Duodenal mucosa (tissue), 2 donors: ENCODE data around the gene ZEB1.

ENCODE experiments used
- H3K27ac ChIP-seq: one replicate; pipeline ENCODE4 v1.7.0; 2013; ENCODE audit warnings: low read depth, low read length
- H3K27me3 ChIP-seq, 2 donors: one replicate each; pipeline ENCODE4 v1.7.0; 2013; ENCODE audit warnings: low read length in 2 of 2, control low read depth in 1 of 2; ENCODE audit not compliant: insufficient read depth in 2 of 2, control insufficient read depth in 1 of 2
- H3K36me3 ChIP-seq, 2 donors: one replicate each; pipeline ENCODE4 v1.7.0; 2013; ENCODE audit warnings: low read length in 2 of 2, control low read depth in 1 of 2; ENCODE audit not compliant: insufficient read depth in 2 of 2, control insufficient read depth in 1 of 2
- H3K4me1 ChIP-seq, 2 donors: one replicate each; pipeline ENCODE4 v1.7.0; 2013; ENCODE audit warnings: low read length in 2 of 2, control low read depth in 1 of 2; ENCODE audit not compliant: insufficient read depth in 2 of 2, control insufficient read depth in 1 of 2
- H3K4me3 ChIP-seq, 2 donors: one replicate each; pipeline ENCODE4 v1.7.0; 2013; ENCODE audit warnings: low read length in 2 of 2, low read depth in 1 of 2
- H3K9ac ChIP-seq, 2 donors: one replicate each; pipeline ENCODE4 v1.7.0; 2013; ENCODE audit warnings: low read length in 2 of 2, low read depth in 1 of 2
- H3K9me3 ChIP-seq, 2 donors: one replicate each; pipeline ENCODE4 v1.7.0; 2013; ENCODE audit warnings: low read length in 2 of 2, control low read depth in 1 of 2; ENCODE audit not compliant: control insufficient read depth in 1 of 2

The ZEB1 gene

GRCh38 chr10:31509989-31510388 is 191.0 kb downstream of the ZEB1 start:
- no peaks in the 10 kb centered on the region for H3K4me1 ChIP-seq
- no peaks in the 10 kb centered on the region for H3K27me3 ChIP-seq
- H3K27ac ChIP-seq, result no peak overlapping the region
- peaks cover 3 to 12% of the 10 kb centered on the region in 2 donors for H3K9me3 ChIP-seq
- H3K9ac ChIP-seq, result no peak overlapping the region
- no peak overlapping the region for H3K4me3 ChIP-seq
- peaks cover 0 to 6% of the 10 kb centered on the region in 2 donors for H3K36me3 ChIP-seq

- Histone ChIP-seq H3K27ac (no peak overlapping the region), H3K27me3 (no peaks in the 10 kb centered on the region), H3K9ac (no peak overlapping the region), H3K4me1 (no peaks in the 10 kb centered on the region), H3K9me3 (no peaks in the 10 kb centered on the region), H3K4me3 (no peak overlapping the region), H3K36me3 (peaks cover 2 to 8% of the 10 kb centered on the region in 2 donors)
These were observed 196.1 kb downstream of the ZEB1 start for GRCh38 chr10:31515116-31515515.

DNA sequence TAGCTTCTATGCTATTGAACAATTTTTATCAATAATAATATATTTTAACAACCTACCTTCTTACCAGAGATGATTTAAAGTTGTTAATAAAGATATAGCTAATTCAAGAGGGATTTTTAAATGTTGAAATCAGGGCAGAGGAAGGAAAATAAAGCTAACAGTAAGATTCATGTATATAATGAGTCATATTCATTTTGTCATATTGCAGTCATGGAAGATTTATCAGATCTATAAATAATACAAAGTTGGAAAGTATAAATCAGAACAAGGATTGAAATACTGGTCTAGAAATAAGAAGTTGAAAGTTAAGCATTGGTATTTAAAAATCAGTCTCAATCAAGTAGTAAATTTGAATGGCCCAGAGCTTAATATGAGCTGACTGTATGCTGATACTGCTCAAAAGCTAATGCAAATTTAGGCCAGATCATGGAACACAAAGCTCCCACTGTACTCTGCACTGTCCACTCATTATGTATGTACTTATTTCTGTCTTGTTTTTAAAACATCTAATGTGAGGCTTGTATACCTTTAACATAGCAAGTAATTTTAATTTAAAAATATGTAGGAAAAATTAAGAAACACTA is 196.9 kb downstream of the ZEB1 start:
- Histone ChIP-seq H3K27me3 (no peaks in the 10 kb centered on the region), H3K36me3 (peaks cover 8% of the 10 kb centered on the region in 2 donors), H3K27ac (no peak overlapping the region), H3K4me1 (no peaks in the 10 kb centered on the region), H3K4me3 (no peak overlapping the region), H3K9me3 (no peaks in the 10 kb centered on the region), H3K9ac (no peak overlapping the region)

- Histone ChIP-seq H3K36me3 (peaks cover 7 to 8% of the 10 kb centered on the region in 2 donors), H3K4me3 (no peak overlapping the region), H3K9ac (no peak overlapping the region), H3K27me3 (no peaks in the 10 kb centered on the region), H3K27ac (no peak overlapping the region), H3K9me3 (no peaks in the 10 kb centered on the region), H3K4me1 (no peaks in the 10 kb centered on the region)
These were observed 202.2 kb downstream of the ZEB1 start for GRCh38 chr10:31520986-31521831.

- Histone ChIP-seq H3K4me3 (no peak overlapping the region), H3K36me3 (peaks cover 8 to 9% of the 10 kb centered on the region in 2 donors), H3K27me3 (no peaks in the 10 kb centered on the region), H3K27ac (no peak overlapping the region), H3K9ac (no peak overlapping the region), H3K9me3 (no peaks in the 10 kb centered on the region), H3K4me1 (no peaks in the 10 kb centered on the region)
These were observed 203.8 kb downstream of the ZEB1 start for GRCh38 chr10:31522820-31523219.

GRCh38 chr10:31524460-31524859 is 205.4 kb downstream of the ZEB1 start:
- H3K9ac ChIP-seq, result no peak overlapping the region

DNA sequence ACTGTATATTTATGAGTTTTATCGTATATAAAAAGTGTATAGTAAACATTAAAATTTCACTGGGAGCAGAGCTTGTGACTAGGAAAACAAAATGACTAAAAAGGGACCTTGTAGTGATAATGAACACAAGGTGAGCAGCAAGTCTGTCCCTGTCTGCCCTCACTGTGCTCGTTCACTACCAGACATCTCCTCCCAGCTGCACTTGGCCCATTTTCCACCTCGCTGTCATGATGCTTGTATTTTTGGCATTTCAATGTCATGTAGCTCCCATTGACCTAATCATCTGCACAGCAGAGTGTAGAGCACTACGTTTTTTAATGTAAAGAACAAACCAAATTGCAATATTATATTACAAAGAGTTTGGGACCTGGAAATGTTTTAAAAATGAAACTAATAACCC is 207.2 kb downstream of the ZEB1 start:
- Histone ChIP-seq H3K4me1 (no peaks in the 10 kb centered on the region), H3K27me3 (no peaks in the 10 kb centered on the region), H3K27ac (no peak overlapping the region), H3K4me3 (no peak overlapping the region), H3K9me3 (no peaks in the 10 kb centered on the region), H3K36me3 (peaks cover 0 to 3% of the 10 kb centered on the region in 2 donors), H3K9ac (no peak overlapping the region)

More at GRCh38 chr10:31524460-31524859, 205.4 kb downstream of the ZEB1 start:
- Histone ChIP-seq H3K4me3 (no peak overlapping the region), H3K36me3 (peaks cover 8 to 9% of the 10 kb centered on the region in 2 donors), H3K4me1 (no peaks in the 10 kb centered on the region), H3K27ac (no peak overlapping the region), H3K27me3 (no peaks in the 10 kb centered on the region), H3K9me3 (no peaks in the 10 kb centered on the region)

DNA sequence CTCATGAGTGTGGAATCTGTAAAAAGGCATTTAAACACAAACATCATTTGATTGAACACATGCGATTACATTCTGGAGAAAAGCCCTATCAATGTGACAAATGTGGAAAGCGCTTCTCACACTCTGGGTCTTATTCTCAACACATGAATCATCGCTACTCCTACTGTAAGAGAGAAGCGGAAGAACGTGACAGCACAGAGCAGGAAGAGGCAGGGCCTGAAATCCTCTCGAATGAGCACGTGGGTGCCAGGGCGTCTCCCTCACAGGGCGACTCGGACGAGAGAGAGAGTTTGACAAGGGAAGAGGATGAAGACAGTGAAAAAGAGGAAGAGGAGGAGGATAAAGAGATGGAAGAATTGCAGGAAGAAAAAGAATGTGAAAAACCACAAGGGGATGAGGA is 207.7 kb downstream of the ZEB1 start:
- Histone ChIP-seq H3K9me3 (no peaks in the 10 kb centered on the region), H3K9ac (no peak overlapping the region), H3K36me3 (peaks cover 0 to 3% of the 10 kb centered on the region in 2 donors), H3K4me3 (no peak overlapping the region), H3K27ac (no peak overlapping the region), H3K4me1 (no peaks in the 10 kb centered on the region), H3K27me3 (no peaks in the 10 kb centered on the region)

DNA sequence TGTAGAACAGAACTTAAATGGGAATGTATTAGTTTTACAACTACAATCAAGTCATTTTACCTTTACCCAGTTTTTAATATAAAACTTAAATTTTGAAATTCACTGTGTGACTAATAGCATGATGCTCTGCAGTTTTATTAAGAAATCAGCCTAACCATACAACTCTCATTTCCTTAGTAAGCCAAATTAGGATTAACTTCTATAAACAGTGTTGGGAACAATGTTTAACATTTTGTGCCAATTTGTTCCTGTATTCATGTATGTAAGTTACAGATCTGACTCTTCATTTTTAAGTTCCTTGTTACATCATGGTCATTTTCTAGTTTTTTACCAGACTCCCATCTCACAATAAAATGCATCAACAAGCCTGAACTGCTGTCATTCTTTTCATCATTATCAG is 209.8 kb downstream of the ZEB1 start:
- H3K27me3 ChIP-seq, result no peaks in the 10 kb centered on the region
- no peak overlapping the region for H3K9ac ChIP-seq
- no peaks in the 10 kb centered on the region for H3K9me3 ChIP-seq
- H3K36me3 ChIP-seq, result peaks cover 0 to 3% of the 10 kb centered on the region in 2 donors
- H3K27ac ChIP-seq, result no peak overlapping the region
- H3K4me3 ChIP-seq, result no peak overlapping the region
- no peaks in the 10 kb centered on the region for H3K4me1 ChIP-seq

DNA sequence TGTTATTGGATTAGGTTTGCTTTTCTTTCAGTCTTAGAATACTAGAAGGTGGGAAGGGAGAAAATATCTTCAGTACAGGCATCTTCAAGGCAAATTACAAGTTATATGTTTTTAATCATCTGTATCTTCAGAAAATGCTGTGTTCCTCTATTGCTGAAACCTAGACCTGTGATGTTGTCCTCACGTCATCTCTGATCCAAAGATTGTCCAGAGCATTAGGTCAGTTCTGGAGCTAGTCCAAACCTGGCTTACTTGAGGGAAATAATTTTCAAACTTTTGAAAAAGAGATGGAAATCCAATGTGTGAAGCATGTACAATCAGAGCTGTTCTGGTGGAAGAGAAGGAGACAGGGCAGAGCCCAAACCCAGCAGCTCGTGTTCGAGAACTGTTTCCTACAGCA is 217.3 kb downstream of the ZEB1 start:
- Histone ChIP-seq H3K9ac (no peak overlapping the region), H3K4me1 (no peaks in the 10 kb centered on the region), H3K27ac (no peak overlapping the region), H3K27me3 (no peaks in the 10 kb centered on the region), H3K9me3 (no peaks in the 10 kb centered on the region), H3K36me3 (no peaks in the 10 kb centered on the region), H3K4me3 (no peak overlapping the region)
